GM19395 (cell line): ENCODE data around the gene AREL1.
"Not testable (repeated sequence)": the region's sequence is repeated elsewhere in the genome, so short reads cannot be mapped to it uniquely, and the experiment has no call there.

Experiments used
- ATAC-seq: cut with Tn5 transposase; IDR thresholded peaks from one replicate; pipeline ENCODE4 v1.9.1; 2021; ENCODE audit warnings: mild to moderate bottlenecking, moderate library complexity; ENCODE audit not compliant: unreplicated experiment

Gene AREL1

GRCh38 chr14:74712499-74713394 lies at the start of gene AREL1, which contains the start of gene FCF1:
AREL1 (minus strand) TSS chr14:74713080; CDS start chr14:74685615, 27,465 bp downstream.
FCF1 (plus strand) TSS chr14:74713144; CDS start chr14:74713198, 54 bp downstream.
- peak; percentile 94 for ATAC-seq

- ATAC-seq: not testable (repeated sequence)
These were observed 45.6 kb upstream of the AREL1 start for GRCh38 chr14:74758505-74758904.

- no peak for ATAC-seq
These were observed 43.4 kb upstream of the AREL1 start for GRCh38 chr14:74756326-74756725.

- ATAC-seq: no peak
These were observed 42.0 kb upstream of the AREL1 start for GRCh38 chr14:74754899-74755298.

- ATAC-seq: no peak
These were observed 41.3 kb upstream of the AREL1 start for GRCh38 chr14:74754157-74754556.

GRCh38 chr14:74747237-74747636 lies 34.4 kb upstream of the AREL1 start:
- no peak for ATAC-seq

GRCh38 chr14:74739293-74740030 lies 26.6 kb upstream of the AREL1 start:
- ATAC-seq: no peak

- ATAC-seq: no peak
These were observed 25.0 kb upstream of the AREL1 start for GRCh38 chr14:74737753-74738325.

GRCh38 chr14:74735125-74735524 lies 22.2 kb upstream of the AREL1 start:
- no peak for ATAC-seq

- no peak for ATAC-seq
These were observed 20.3 kb upstream of the AREL1 start for GRCh38 chr14:74733221-74733620.

- no peak for ATAC-seq
These were observed 19.5 kb upstream of the AREL1 start for GRCh38 chr14:74732387-74732786.

- ATAC-seq: no peak
These were observed 10.3 kb upstream of the AREL1 start for GRCh38 chr14:74723134-74723533.

- no peak for ATAC-seq
These were observed 7.6 kb upstream of the AREL1 start for GRCh38 chr14:74720526-74720925.

GRCh38 chr14:74713395-74713735 lies 485 bp upstream of the AREL1 start:
- no peak for ATAC-seq

- ATAC-seq: no peak
These were observed 1.2 kb downstream of the AREL1 start for GRCh38 chr14:74711651-74712050.

- ATAC-seq: no peak
These were observed 2.4 kb downstream of the AREL1 start for GRCh38 chr14:74710480-74710879.

- ATAC-seq: no peak
These were observed 7.0 kb downstream of the AREL1 start for GRCh38 chr14:74705613-74706500.

- ATAC-seq: no peak
These were observed 8.2 kb downstream of the AREL1 start for GRCh38 chr14:74704656-74705055.

- ATAC-seq: no peak
These were observed 9.8 kb downstream of the AREL1 start for GRCh38 chr14:74703043-74703442.

GRCh38 chr14:74702293-74702692 lies 10.6 kb downstream of the AREL1 start:
- no peak for ATAC-seq

- ATAC-seq: no peak
These were observed 14.4 kb downstream of the AREL1 start for GRCh38 chr14:74698465-74698864.
